Kidney epithelial cell (primary cell): ENCODE results near the gene ZNHIT6. TPM values are rescaled to one million over a fixed set of nuclear protein-coding genes. Genes with fewer than 3 reads are reported as not detected.

Source experiments
- DNase-seq: peaks from one replicate; pipeline ENCODE4 v3.0.0-alpha.2; 2010; ENCODE audit warnings: low read depth
- H3K27me3 ChIP-seq: 2 replicates; pipeline ENCODE4 v1.6.0; 2011; ENCODE audit warnings: low read length; ENCODE audit not compliant: control insufficient read depth, insufficient read depth
- H3K36me3 ChIP-seq: 2 replicates; pipeline ENCODE4 v1.5.1; 2011; ENCODE audit warnings: low read length; ENCODE audit not compliant: control insufficient read depth, insufficient read depth
- H3K4me3 ChIP-seq: 2 replicates; pipeline ENCODE4 v1.5.1; 2011; ENCODE audit warnings: low read depth, mild to moderate bottlenecking, control low read depth, low read length
- total RNA-seq: library from RNA; depleted of rRNA; stranded (reverse); fragments of >200 nt; gene quantifications from 2 replicates; pipeline ENCODE4 v1.2.3, GENCODE V29; 2015
- TF ChIP-seq, protein P1 (sequence below): IDR thresholded peaks from 2 replicates; pipeline ENCODE4 v1.5.1; 2011; ENCODE audit warnings: mild to moderate bottlenecking, moderate library complexity, low read length, control low read depth, inconsistent platforms; ENCODE audit not compliant: insufficient read depth, poor library complexity, severe bottlenecking

Gene ZNHIT6
- total RNA-seq, 1 donor from 2014 or later = 23.1 TPM

DNA sequence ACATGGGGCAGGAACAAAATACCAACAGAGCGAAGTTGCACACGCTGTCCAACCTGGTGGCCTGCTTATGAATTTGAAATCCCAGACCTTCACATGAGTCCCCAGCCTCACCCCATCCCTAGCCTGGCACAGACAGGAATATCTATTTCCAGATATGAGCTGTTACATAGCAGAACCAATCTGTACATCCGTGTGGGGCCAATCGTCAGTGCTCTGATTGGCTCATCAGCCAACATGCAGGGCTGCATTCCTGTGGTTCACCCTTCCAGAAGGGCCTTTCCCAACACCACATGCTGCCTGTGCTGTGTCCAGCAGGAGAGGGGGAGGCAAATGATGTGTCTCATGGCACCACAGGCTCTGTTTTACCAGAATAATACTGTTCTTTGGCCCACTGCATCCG lies 96.4 kb downstream of the ZNHIT6 start:
- DNase-seq = peak; percentile 98
- H3K4me3 ChIP-seq = no peak overlapping the region
- TF ChIP-seq, protein P1, sequence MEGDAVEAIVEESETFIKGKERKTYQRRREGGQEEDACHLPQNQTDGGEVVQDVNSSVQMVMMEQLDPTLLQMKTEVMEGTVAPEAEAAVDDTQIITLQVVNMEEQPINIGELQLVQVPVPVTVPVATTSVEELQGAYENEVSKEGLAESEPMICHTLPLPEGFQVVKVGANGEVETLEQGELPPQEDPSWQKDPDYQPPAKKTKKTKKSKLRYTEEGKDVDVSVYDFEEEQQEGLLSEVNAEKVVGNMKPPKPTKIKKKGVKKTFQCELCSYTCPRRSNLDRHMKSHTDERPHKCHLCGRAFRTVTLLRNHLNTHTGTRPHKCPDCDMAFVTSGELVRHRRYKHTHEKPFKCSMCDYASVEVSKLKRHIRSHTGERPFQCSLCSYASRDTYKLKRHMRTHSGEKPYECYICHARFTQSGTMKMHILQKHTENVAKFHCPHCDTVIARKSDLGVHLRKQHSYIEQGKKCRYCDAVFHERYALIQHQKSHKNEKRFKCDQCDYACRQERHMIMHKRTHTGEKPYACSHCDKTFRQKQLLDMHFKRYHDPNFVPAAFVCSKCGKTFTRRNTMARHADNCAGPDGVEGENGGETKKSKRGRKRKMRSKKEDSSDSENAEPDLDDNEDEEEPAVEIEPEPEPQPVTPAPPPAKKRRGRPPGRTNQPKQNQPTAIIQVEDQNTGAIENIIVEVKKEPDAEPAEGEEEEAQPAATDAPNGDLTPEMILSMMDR = no peak
- no peaks in the 10 kb centered on the region for H3K27me3 ChIP-seq
- H3K36me3 ChIP-seq = no peaks in the 10 kb centered on the region

DNA sequence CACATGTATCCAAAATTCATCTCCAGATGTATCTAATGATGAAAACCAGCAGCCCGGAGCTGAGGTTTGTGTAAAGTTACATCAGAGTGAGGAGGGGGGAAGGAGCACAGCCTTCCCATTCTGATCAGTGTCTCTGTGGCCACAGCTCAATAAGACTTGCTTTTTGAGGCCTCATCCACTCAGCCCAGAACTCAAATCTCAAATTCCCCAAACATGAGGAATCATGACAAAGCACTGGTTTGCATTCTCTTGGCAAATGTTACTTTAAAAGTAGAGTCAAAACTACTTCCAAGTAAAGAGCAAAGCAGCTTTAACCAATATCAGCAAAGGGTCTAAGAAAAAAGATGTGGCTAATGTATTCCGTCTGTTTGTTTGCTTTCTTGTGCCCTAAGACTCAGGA lies 96.8 kb downstream of the ZNHIT6 start:
- Histone ChIP-seq H3K36me3 (no peaks in the 10 kb centered on the region), H3K4me3 (no peak overlapping the region), H3K27me3 (no peaks in the 10 kb centered on the region)
- TF ChIP-seq, protein P1 = no peak
- no peak for DNase-seq

DNA sequence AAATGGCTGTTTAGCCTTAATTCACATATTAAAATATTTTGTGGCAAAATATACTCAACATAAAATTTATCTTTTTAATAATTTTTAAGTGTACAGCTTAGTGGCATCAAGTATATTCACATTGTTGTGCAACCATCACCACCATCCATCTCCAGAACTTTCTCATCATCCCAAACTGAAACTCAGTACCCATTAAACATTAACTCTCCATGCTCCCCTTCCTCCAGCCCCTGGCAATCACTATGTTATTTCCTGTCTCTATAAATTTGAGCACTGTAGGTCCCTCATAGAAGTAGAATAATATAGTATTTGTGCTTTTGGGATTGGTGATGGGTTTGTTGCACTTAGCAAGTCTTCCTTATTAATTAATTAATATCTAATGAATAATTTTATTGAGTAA lies 98.3 kb downstream of the ZNHIT6 start:
- no peaks in the 10 kb centered on the region for H3K27me3 ChIP-seq
- no peak overlapping the region for H3K4me3 ChIP-seq
- DNase-seq = no peak
- TF ChIP-seq, protein P1 = no peak
- H3K36me3 ChIP-seq = no peaks in the 10 kb centered on the region

DNA sequence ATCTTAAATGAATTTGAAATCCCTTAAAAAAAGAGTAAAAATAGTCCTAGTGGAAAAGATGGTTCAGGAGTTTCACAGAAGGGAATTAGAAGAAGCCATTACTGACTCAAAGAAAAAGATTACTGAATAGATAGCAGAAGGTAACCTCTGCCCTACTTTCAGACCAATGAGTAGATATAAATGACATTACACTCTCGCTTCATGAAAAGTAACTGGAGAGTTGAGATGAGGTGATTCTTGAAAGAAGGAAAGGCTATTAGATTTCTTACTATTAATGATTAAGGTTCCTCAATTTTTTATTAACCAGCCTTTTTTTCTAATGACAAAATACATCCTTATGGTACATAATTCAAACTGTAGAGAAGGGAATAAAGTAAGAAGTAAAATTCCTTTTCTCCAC lies 99.4 kb downstream of the ZNHIT6 start:
- Histone ChIP-seq H3K27me3 (no peaks in the 10 kb centered on the region), H3K4me3 (no peak overlapping the region), H3K36me3 (no peaks in the 10 kb centered on the region)
- TF ChIP-seq, protein P1 = no peak
- DNase-seq = no peak

DNA sequence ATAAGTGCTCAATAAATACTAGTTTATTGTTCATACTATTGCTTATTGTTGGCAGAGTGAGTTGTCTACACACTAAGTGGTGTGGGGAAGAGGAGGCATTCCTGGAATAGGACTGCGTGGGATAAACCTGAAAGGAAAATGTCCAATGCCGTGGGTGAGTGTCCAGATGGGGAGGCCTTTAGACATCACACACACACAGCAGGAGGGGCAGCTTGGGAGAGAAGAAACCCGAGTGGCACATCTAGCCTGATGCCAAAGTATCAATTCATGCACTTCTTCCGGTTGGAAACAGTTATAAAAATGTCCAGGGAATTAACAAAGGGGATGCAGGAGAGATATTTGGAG lies 100.3 kb downstream of the ZNHIT6 start:
- no peak for DNase-seq
- TF ChIP-seq, protein P1 = no peak
- Histone ChIP-seq H3K4me3 (no peak overlapping the region), H3K27me3 (no peaks in the 10 kb centered on the region), H3K36me3 (no peaks in the 10 kb centered on the region)

DNA sequence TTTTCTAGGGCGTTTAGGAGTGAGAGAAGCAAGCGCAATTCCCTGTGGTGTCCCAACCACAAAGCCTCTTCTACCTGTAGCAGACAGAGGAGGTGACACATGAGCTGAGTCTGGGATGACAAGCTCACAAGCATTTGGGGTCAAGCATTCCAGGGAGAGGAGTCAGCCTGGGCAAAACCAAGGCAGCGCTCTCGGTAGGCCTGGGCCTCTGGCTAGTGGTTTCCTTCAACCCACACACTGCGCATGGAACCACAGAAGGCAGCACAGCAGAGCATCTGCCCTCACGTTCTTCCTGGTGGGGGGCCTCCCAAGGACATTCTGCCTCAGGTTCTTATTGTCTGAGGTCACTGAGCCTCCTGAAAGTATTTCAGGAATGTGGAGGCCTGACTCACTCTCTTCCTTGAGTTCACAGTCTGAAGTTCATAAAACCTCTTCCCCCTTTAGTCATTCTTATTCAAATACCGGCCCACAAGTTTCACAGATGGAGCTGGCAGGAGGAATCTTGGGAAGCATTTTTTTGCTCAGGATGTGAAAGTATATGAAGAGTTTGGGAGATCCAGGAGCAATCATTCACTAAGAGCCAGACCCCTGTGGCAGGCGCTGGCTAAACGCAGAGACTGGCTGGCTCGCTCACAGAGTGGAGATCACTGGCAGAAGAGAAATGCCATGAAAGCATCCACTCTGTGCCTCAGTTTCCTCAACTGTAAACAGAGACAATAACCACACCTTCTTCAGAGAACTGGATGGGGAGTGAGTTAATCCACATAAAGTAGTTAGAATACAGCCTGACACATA lies 100.9 kb downstream of the ZNHIT6 start:
- H3K27me3 ChIP-seq = no peaks in the 10 kb centered on the region
- DNase-seq = peak; percentile 99
- TF ChIP-seq, protein P1 = no peak
- H3K36me3 ChIP-seq = no peaks in the 10 kb centered on the region
- H3K4me3 ChIP-seq = no peak overlapping the region
